DOHH2 (cell line): ENCODE measurements around the gene ANKRD9.

ENCODE experiments used
- CTCF ChIP-seq: fragments of 200-600 bp; sonication (generic); IDR thresholded peaks from one replicate; pipeline ENCODE4 v1.5.1; 2014; ENCODE audit warnings: antibody characterized with exemption, mild to moderate bottlenecking, low read depth, low read length; ENCODE audit not compliant: poor library complexity, severe bottlenecking
- EZH2phosphoT487 ChIP-seq: fragments of 200-600 bp; sonication (generic); IDR thresholded peaks from 2 replicates; pipeline ENCODE4 v1.6.1; 2017; ENCODE audit warnings: borderline replicate concordance, mild to moderate bottlenecking, antibody characterized with exemption, low read length, moderate library complexity, mixed read lengths

GRCh38 chr14:102506626-102506925 is 3.0 kb downstream of the ANKRD9 start:
- TF ChIP-seq CTCF (no peak), EZH2phosphoT487 (no peak)
